Cerebellar cortex (tissue), 1 donor: ENCODE results near the gene LAMB1.
A peak's percentile ranks its signal among the peaks of the same experiment; 100 is the strongest.
"Not testable (repeated sequence)": the region's sequence is repeated elsewhere in the genome, so short reads cannot be mapped to it uniquely, and the experiment has no call there.

Experiments used
- DNase-seq: peaks from one replicate; pipeline ENCODE4 v3.0.0-alpha.2; 2015; ENCODE audit warnings: low spot score

Gene LAMB1

GRCh38 chr7:107971613-107972012 lies 31.3 kb downstream of the LAMB1 start:
- DNase-seq: no peak

DNA sequence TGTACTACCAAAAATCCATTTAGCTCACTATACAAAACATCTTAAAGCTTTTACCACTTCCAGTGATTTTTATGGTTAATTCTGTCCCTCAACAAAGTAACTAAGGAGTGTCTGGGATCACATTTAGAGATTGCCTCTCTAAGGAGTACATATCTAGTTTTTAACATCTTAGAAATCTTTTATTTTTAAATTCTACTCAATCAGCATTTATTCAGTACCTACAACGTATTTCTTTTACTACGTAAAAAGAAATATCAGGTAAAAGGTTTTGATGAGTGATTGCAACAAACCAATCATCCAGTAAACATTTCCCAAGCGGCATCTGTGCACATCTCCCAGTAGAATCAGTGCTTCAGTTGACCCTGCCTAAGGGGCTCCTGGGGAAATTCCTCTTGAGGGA lies 31.9 kb downstream of the LAMB1 start:
- DNase-seq: no peak

- DNase-seq: peak; percentile 19
Observed at GRCh38 chr7:107969856-107970255, 33.1 kb downstream of the LAMB1 start.

DNA sequence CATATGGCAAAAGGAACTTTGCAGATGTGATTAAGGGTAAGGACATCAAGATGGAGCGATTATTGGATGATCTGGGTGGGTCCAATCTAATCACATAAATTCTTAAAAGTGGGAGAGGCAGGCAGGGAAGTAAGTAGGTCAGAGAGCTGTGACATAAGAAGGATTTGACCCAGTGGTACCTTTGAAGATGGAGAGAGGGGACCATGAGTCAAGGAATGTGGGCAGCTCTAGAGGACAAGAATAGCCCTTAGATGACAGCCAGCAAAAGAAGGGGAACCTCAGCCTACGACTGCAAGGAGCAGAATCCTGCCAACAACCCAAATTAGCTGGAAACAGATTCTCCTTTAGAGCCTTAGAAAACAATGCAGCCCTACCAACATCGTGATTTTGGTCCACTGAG lies 34.5 kb downstream of the LAMB1 start:
- no peak for DNase-seq

DNA sequence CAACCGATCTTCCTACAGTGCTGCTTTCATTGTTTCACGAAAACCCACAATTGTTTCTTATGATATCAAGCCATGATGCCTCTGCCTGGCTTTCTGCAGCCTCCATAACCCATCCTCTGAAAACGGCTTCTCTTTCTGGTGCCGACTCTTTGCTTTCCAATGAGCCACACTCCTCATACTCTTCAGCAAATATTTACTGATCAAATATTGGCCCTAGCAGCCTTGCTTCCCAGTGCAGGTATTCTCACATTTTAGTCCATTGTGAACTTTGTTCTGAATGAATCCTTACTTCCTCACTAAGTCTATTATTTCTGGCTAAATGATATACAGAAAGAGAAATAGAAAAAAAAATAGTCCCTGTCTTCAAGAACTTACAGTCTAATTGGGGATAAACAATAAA lies 35.5 kb downstream of the LAMB1 start:
- DNase-seq: no peak

- peak; percentile 96 for DNase-seq
Observed at GRCh38 chr7:107966711-107967110, 36.2 kb downstream of the LAMB1 start.

GRCh38 chr7:107964510-107964909 lies 38.5 kb downstream of the LAMB1 start:
- DNase-seq: no peak

GRCh38 chr7:107962817-107963216 lies 40.1 kb downstream of the LAMB1 start:
- no peak for DNase-seq

GRCh38 chr7:107961405-107961804 lies 41.6 kb downstream of the LAMB1 start:
- no peak for DNase-seq

DNA sequence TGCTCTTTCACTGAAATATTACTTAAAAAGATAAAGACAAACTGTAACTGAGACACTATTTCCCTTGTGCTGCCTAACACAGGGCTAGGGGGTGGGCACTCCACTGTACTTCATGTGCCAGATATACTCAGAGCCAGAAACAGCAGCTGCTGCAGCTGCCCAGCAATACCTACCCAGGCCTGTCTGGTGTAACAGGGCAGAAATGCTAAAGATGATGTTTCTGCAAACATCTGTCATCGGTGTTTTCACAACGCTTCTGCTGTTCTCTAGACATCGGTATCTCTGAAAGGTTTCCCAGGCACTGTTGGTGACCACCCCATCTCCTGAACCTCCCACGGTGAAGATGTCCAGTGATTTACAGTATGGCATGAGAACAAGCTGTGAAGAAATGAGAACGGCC lies 42.7 kb downstream of the LAMB1 start:
- no peak for DNase-seq

- DNase-seq: no peak
Observed at GRCh38 chr7:107959527-107959898, 43.4 kb downstream of the LAMB1 start.

DNA sequence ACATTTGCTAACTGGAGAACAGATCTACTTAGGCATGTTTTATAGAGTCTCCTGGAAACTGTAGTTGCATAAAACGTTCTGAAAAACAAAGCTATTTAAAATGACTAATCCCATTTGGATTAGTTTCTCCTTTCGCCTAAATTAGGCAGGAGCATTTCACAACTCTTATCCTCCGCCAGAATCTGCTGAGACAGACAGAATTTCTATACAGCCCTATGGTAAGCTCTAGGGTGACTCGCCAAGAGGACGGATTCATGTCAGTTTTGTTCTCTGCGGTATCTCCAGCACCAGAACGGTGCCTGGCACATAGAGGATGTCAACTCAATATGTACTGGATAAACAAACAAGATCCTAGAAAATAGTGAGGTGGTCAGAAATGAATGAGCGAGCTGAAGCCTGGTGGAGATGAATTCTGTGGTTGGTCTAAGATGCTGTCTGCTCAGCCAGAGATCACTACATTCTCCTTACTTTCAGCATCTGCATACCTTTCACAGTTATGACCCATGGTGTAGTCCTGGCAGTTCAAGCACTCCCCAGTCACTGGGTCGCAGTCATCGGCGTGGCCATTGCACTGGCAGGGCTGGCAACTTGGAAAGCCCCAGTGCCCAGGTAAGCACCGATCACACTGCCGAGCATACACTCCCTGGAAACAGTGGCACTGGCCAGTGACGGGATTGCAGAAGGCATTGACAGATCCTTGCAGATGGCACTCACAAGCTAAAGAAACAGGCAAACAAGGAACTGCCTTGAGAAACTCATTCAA lies 44.0 kb downstream of the LAMB1 start:
- no peak for DNase-seq

DNA sequence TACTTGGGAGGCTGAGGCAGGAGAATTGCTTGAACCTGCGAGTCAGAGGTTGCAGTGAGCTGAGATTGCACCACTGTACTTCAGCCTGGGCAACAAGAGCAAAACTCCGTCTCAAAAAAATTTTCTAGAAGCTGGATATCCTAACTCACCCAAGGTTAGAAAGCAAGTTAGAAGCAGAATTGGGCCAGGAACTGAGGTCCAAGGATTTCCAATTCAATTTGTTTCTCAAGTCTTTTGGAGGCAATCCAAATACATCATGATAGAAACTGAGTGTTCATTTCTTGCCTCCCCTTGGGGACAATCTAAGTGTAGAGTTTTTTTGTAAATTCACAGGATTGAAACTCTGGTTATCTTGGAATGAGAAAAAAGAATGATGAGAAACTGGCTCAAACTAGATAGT lies 45.5 kb downstream of the LAMB1 start:
- DNase-seq: no peak

GRCh38 chr7:107956950-107957349 lies 46.0 kb downstream of the LAMB1 start:
- DNase-seq: not testable (repeated sequence)

DNA sequence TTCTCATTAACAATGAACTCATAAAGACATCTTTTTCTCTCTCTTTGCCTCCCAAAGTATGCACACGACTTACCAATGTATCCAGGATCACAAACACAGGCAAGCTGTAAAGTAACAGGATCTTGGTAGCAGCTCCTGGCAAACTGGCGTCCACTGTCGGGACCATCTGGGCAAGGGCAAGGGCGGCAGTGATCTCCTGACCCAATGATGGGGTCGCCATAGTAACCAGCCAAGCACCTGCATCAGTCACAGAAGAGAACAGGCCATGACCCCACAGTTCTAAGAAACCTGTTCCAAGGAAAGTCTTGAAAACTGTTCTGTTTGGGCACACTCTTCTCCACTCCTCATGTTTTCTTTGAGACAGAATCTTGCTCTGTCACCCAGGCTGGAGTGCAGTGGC lies 47.6 kb downstream of the LAMB1 start:
- DNase-seq: no peak

DNA sequence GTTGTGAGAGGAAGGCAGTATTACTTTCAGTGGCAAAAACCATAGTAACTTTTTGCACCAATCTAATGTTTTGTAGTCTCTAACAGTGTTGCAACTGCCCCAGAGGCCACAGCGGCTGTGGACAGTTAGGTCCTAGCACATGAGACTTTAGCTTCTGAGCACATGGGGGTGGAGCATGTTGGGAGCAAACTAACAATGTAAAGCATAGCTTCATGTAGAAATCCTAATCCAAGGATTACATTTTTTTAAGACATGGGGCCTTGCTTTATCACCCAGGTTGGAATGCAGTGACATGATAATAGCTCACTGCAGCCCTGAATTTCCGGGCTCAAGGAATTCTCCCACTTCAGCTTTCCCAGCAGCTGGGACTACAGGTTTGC lies 49.0 kb downstream of the LAMB1 start:
- DNase-seq: no peak

GRCh38 chr7:107953265-107953923 lies 49.6 kb downstream of the LAMB1 start:
- no peak for DNase-seq

GRCh38 chr7:107951896-107952295 lies 51.1 kb downstream of the LAMB1 start:
- no peak for DNase-seq

DNA sequence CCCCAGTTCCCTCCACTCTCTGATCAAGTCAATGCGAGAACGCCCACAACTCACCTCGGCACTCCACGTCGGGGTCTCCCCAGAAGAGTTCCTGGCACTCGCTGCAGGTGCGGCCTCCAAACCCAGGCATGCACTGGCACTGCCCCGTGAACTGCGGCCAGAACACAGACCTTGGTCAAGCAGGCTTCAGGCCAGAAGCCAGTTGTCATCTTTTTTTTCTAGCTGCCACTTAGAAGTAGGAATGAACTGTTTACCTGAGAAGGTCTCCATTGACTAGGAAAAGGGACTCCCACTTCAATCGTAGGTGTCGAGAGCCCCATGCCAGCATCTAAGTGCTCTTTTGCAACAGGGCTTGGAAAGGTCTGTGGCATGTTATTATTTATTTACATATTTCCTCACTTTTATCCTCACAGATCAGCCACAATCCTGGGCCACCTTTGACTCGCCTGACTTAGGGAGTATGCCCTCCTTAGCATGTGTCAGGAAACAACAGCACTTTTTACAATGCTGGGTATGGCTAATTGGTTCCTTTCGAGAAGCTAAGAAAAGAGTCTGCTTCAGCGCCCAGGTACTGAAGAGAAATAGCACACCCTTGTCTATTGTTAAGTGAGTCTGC lies 51.7 kb downstream of the LAMB1 start:
- no peak for DNase-seq

DNA sequence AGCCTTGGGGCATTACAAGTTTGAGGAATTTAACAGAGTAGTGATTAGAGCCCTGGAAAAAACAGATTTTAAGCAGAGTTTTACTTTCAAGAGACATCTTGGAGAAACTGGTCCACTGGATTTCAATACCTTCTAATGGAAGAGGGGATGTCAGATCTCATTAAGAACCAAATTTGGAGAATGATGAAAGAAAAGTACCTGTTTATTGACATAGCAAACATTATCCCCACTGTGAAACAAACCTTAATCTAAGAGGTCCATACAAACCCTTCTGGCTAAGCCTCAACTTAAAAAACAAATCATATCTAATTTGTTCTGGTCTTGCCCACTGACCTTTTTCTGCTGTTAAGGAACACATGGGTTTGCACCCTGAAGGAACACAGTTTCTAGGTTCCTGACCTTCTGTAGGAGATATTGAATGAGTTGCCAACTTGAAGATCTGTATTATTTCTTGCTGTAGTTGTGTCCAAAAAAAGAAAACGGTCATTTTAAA lies 53.5 kb downstream of the LAMB1 start:
- no peak for DNase-seq

- no peak for DNase-seq
Observed at GRCh38 chr7:107948645-107949442, 54.1 kb downstream of the LAMB1 start.

DNA sequence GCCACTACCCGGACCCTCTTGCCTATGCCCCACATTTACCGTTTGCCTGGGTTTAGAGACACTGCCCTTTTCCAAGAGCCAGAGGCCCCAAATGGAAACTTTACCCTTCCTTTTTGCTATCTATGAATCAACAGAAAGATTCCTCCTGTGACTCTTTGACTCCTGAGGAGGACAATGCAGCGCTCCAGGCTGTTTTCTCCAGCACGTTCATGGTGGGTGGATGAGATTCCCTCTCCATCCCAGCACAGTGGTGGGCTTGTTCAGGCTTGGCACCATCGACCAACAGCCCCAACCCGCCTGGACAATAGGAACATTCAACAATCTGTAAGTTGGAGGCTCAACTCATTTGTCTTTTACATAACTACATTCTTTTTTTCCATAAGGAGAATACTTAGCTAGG lies 56.1 kb downstream of the LAMB1 start:
- DNase-seq: no peak
